ENCODE results near the gene ARHGAP31. TPM values are rescaled to one million over a fixed set of nuclear protein-coding genes. Genes with fewer than 3 reads are reported as not detected.

The ARHGAP31 gene
- polyA plus RNA-seq, 1 donor from 2014 or later = not detected

DNA sequence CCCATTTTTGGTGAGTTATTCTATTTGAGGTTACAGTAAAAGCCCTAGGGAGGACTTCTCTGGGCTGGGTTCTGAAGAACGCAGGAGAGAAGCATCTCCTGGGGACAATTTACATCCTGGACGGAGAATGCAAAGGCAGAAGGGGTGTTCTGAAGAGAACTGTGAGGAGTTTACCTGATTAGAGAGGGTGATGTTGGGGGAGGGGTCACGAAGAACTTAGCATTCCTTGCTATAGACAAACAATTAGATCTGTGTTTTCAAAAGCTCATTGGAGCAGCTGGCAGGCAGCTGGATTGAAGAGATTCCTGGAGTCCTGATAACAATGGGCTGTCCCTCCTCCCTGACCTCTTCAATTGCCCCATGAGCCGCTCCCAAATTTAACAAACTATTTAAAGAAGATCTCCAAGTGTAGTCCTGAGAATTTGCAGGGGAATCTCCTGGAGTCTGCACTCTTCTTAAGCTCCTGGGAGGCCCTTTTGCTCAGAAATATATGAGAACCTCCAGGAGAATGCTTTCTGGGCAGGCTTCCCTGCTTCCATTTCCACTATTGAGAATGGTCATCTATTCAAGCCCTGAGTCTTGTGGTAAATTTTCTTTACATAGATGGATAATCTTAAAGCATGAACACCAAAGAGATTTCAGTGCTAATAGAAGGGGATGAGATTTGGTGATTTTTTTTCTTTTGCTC, 55.3 kb downstream of the ARHGAP31 start:
- Histone ChIP-seq H3K79me2 (replicated peaks; ENCODE audit: insufficient read depth, low read length) (no peaks in the 10 kb centered on the region), H3K4me3 (ENCODE audit: low read length) (no peak overlapping the region), H3K9ac (ENCODE audit: low read length) (no peak overlapping the region), H4K20me1 (ENCODE audit: insufficient read depth) (no peaks in the 10 kb centered on the region), H3F3A (ENCODE audit: insufficient read depth, low read length, poor library complexity, severe bottlenecking) (no peaks in the 10 kb centered on the region), H3K36me3 (ENCODE audit: insufficient read depth, low read length) (no peaks in the 10 kb centered on the region), H3K4me2 (ENCODE audit: low read length) (no peak overlapping the region), H3K9me2 (ENCODE audit: insufficient read depth, low read length) (no peaks in the 10 kb centered on the region), H2AFZ (ENCODE audit: low read depth, low read length) (no peak overlapping the region), H3K27ac (ENCODE audit: low read length) (no peak overlapping the region), H3K27me3 (ENCODE audit: insufficient read depth, low read depth, low read length) (no peaks in the 10 kb centered on the region), H3K9me3 (ENCODE audit: low read length) (no peaks in the 10 kb centered on the region)
- no peak for TF ChIP-seq CTCF (IDR thresholded peaks at IDR 0.05; ENCODE audit: poor library complexity, severe bottlenecking)
- TF ChIP-seq EP300 (conservative IDR thresholded peaks at IDR 0.05; ENCODE audit: poor library complexity, severe bottlenecking) = no peak
- TF ChIP-seq POLR2AphosphoS5 (IDR thresholded peaks at IDR 0.05) = no peak
- no peak for TF ChIP-seq EZH2 (IDR thresholded peaks at IDR 0.05; ENCODE audit: borderline replicate concordance, insufficient read depth, low read length, poor library complexity, severe bottlenecking)
- no peak for TF ChIP-seq TAF1 (IDR thresholded peaks at IDR 0.05; ENCODE audit: low read depth)
- no peak for TF ChIP-seq RAD21 (conservative IDR thresholded peaks at IDR 0.05)
- TF ChIP-seq MXI1 (conservative IDR thresholded peaks at IDR 0.05; ENCODE audit: poor library complexity, severe bottlenecking) = no peak
- TF ChIP-seq REST (IDR thresholded peaks at IDR 0.05; ENCODE audit: borderline replicate concordance) = no peak
- TF ChIP-seq SMC3 (conservative IDR thresholded peaks at IDR 0.05; ENCODE audit: poor library complexity) = no peak

GRCh38 chr3:119350114-119350513, 55.9 kb downstream of the ARHGAP31 start:
- no peaks in the 10 kb centered on the region for H3K79me2 ChIP-seq (replicated peaks; ENCODE audit: insufficient read depth, low read length)
- no peak overlapping the region for H3K4me2 ChIP-seq (ENCODE audit: low read length)
- H3K27ac ChIP-seq (ENCODE audit: low read length) = no peak overlapping the region
- no peaks in the 10 kb centered on the region for H3K9me3 ChIP-seq (ENCODE audit: low read length)
- H3F3A ChIP-seq (ENCODE audit: insufficient read depth, low read length, poor library complexity, severe bottlenecking) = no peaks in the 10 kb centered on the region
- no peak overlapping the region for H3K9ac ChIP-seq (ENCODE audit: low read length)
- no peak for TF ChIP-seq EP300 (conservative IDR thresholded peaks at IDR 0.05; ENCODE audit: poor library complexity, severe bottlenecking)
- no peak for TF ChIP-seq TAF1 (IDR thresholded peaks at IDR 0.05; ENCODE audit: low read depth)
- TF ChIP-seq CTCF (IDR thresholded peaks at IDR 0.05; ENCODE audit: poor library complexity, severe bottlenecking) = no peak
- TF ChIP-seq RAD21 (conservative IDR thresholded peaks at IDR 0.05) = no peak
- no peak for TF ChIP-seq EZH2 (IDR thresholded peaks at IDR 0.05; ENCODE audit: borderline replicate concordance, insufficient read depth, low read length, poor library complexity, severe bottlenecking)
- TF ChIP-seq MXI1 (conservative IDR thresholded peaks at IDR 0.05; ENCODE audit: poor library complexity, severe bottlenecking) = no peak
- TF ChIP-seq POLR2AphosphoS5 (IDR thresholded peaks at IDR 0.05) = no peak
- no peak for TF ChIP-seq SMC3 (conservative IDR thresholded peaks at IDR 0.05; ENCODE audit: poor library complexity)
- TF ChIP-seq REST (IDR thresholded peaks at IDR 0.05; ENCODE audit: borderline replicate concordance) = no peak
- no peak overlapping the region for H2AFZ ChIP-seq (ENCODE audit: low read depth, low read length)
- no peaks in the 10 kb centered on the region for H4K20me1 ChIP-seq (ENCODE audit: insufficient read depth)
- no peaks in the 10 kb centered on the region for H3K9me2 ChIP-seq (ENCODE audit: insufficient read depth, low read length)
- H3K36me3 ChIP-seq (ENCODE audit: insufficient read depth, low read length) = no peaks in the 10 kb centered on the region
- no peak overlapping the region for H3K4me3 ChIP-seq (ENCODE audit: low read length)
- no peaks in the 10 kb centered on the region for H3K27me3 ChIP-seq (ENCODE audit: insufficient read depth, low read depth, low read length)

Data from neural cell (in vitro differentiated cells).